Measurements from ENCODE around the gene CALCR. TPM values are rescaled to one million over a fixed set of nuclear protein-coding genes. Genes with fewer than 3 reads are reported as not detected.

CALCR gene
- total and polyA plus RNA-seq, 8 donors = 0.16 TPM; not detected in 7

DNA sequence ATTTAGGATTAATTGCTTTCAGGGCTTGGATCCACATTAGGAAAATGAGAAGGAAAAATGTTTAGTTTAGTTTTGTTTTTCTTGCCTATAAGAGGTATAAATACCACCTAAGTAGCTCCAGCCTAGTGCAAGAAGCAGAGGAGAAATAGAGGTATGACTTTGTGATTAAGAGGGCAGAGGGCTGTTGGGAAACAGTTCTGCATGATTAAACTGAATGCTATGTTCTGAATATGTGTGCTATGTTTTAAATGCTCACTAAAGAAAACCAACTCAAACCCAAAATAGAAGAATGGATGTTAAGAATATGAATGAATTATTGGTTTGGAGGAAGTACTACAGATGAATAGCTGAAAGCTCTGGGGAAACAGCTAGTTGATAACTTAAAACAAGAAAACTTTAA, 7.6 kb downstream of the CALCR start:
- no peaks in the 10 kb centered on the region for H3K27me3 ChIP-seq
- intact Hi-C loops (cut with DNase I) = no loop called here
- no peak overlapping the region for H3K27ac ChIP-seq
- H3K4me1 ChIP-seq = no peaks in the 10 kb centered on the region
- ATAC-seq (no peak), DNase-seq (no peak)
- H3K9me3 ChIP-seq = no peaks in the 10 kb centered on the region
- no peaks in the 10 kb centered on the region for H3K36me3 ChIP-seq
- TF ChIP-seq CTCF (IDR thresholded peaks at IDR 0.05) = no peak
- H3K4me3 ChIP-seq = no peak overlapping the region

DNA sequence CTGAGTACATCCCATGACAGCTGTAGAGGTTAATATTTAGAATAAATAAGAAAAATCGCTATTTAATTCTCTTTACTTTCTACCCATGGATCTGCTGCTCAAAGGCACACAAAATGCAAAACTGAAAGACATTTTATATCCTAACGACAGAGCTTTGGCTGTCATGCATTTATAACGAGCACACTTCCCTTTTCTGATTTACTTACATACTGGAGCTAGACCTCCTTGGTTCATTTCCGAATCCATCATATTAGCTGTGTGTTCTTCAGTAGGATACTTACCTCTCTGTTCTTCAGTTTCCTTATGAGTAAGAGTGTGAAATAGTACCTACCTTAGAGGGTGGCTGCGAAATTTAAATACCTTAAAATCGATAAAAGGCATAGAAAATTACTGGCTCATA, 10.9 kb downstream of the CALCR start:
- Histone ChIP-seq H3K36me3 (no peaks in the 10 kb centered on the region), H3K4me1 (peaks cover 0 to 2% of the 10 kb centered on the region in 2 donors), H3K27ac (no peak overlapping the region), H3K4me3 (no peak overlapping the region), H3K9me3 (no peaks in the 10 kb centered on the region), H3K27me3 (no peaks in the 10 kb centered on the region)
- DNase-seq (no peak), ATAC-seq (no peak)
- no peak for TF ChIP-seq CTCF (IDR thresholded peaks at IDR 0.05)
- intact Hi-C loops (cut with DNase I) = no loop called here

DNA sequence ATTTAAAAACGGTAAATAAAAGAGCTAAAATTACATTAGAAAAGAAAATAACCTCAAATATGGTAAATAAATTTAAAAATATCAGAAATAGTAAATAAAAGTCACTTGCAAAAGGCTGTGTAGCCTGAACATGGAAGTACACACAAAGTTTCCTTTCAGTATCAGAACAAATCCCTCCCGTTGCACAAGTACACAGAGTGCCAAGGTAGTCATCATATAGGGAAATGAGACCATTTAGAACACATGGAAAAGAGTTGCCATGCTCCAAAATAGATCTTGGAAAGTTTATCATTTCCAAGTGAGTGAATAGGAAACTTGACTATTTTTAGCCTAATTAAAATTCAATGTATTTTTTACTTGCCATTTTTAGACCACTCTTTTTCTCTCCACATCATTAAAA, 11.6 kb downstream of the CALCR start:
- no peak for DNase-seq
- Histone ChIP-seq H3K27ac (no peak overlapping the region), H3K9me3 (no peaks in the 10 kb centered on the region), H3K36me3 (no peaks in the 10 kb centered on the region), H3K27me3 (no peaks in the 10 kb centered on the region), H3K4me1 (peaks cover 0 to 4% of the 10 kb centered on the region in 2 donors), H3K4me3 (no peak overlapping the region)
- no peak for ATAC-seq
- intact Hi-C loops (cut with DNase I) = no loop called here
- TF ChIP-seq CTCF (IDR thresholded peaks at IDR 0.05) = no peak

DNA sequence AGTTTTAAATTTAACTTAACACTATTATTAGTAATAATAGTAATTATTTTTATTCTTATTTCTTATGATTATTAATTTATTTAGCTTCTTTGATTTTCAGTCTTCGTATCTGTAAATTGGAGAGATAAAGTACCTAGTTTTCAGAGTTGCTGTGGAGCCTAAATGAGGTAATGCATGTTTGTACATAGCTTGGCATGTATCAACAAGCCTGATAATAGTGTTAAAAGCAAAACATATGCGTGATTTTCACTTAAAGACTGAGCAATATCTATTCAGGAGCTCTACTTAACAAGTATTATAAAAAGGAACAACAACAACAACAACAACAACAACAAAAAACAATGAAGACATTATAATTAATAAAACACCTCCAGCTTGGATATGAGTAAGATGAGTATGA, 12.4 kb downstream of the CALCR start:
- Histone ChIP-seq H3K36me3 (no peaks in the 10 kb centered on the region), H3K4me1 (peaks cover 0 to 4% of the 10 kb centered on the region in 2 donors), H3K4me3 (no peak overlapping the region), H3K27me3 (no peaks in the 10 kb centered on the region), H3K27ac (no peak overlapping the region), H3K9me3 (no peaks in the 10 kb centered on the region)
- intact Hi-C loops (cut with DNase I) = no loop called here
- DNase-seq (no peak), ATAC-seq (no peak)
- no peak for TF ChIP-seq CTCF (IDR thresholded peaks at IDR 0.05)

- Histone ChIP-seq H3K4me3 (no peak overlapping the region), H3K27ac (peak overlapping the region in 1 of 2 donors; percentile 49), H3K4me1 (peaks cover 0 to 4% of the 10 kb centered on the region in 2 donors), H3K27me3 (no peaks in the 10 kb centered on the region), H3K9me3 (no peaks in the 10 kb centered on the region), H3K36me3 (no peaks in the 10 kb centered on the region)
- ATAC-seq (peak; percentile 17), DNase-seq (no peak)
- TF ChIP-seq CTCF (IDR thresholded peaks at IDR 0.05) = no peak
- intact Hi-C loops (cut with DNase I) = no loop called here
Measured at GRCh38 chr7:93559639-93560491, 14.7 kb downstream of the CALCR start.
